HEK293 (cell line): ENCODE results near the gene SYNE1.

Experiments
- CTCF ChIP-seq: fragments of 450-650 bp; formaldehyde crosslinking; IDR thresholded peaks from 2 replicates; pipeline ENCODE4 v1.5.1; 2016; ENCODE audit warnings: missing biosample characterization, missing genetic modification characterization
- ZNF121 ChIP-seq: fragments of 450-650 bp; formaldehyde crosslinking; IDR thresholded peaks from 2 replicates; pipeline ENCODE4 v1.5.1; 2016; ENCODE audit warnings: missing biosample characterization, missing genetic modification characterization
- ZNF24 ChIP-seq: fragments of 450-650 bp; formaldehyde crosslinking; IDR thresholded peaks from 2 replicates; pipeline ENCODE4 v1.5.1; 2016; ENCODE audit warnings: missing biosample characterization, missing genetic modification characterization
- ZNF391 ChIP-seq: fragments of 450-650 bp; formaldehyde crosslinking; IDR thresholded peaks from 2 replicates; pipeline ENCODE4 v1.5.1; 2016; ENCODE audit warnings: low read depth, missing biosample characterization, missing genetic modification characterization, borderline replicate concordance
- ZNF548 ChIP-seq: fragments of 450-650 bp; formaldehyde crosslinking; IDR thresholded peaks from 2 replicates; pipeline ENCODE4 v1.5.1; 2016; ENCODE audit warnings: missing biosample characterization, missing genetic modification characterization
- ZNF580 ChIP-seq: fragments of 450-650 bp; formaldehyde crosslinking; IDR thresholded peaks from 2 replicates; pipeline ENCODE4 v1.5.1; 2016; ENCODE audit warnings: missing biosample characterization, missing genetic modification characterization
- ZNF670 ChIP-seq: fragments of 450-650 bp; formaldehyde crosslinking; IDR thresholded peaks from 2 replicates; pipeline ENCODE4 v1.5.1; 2016; ENCODE audit warnings: missing biosample characterization, missing genetic modification characterization, low read depth
- ZNF830 ChIP-seq: fragments of 450-650 bp; IDR thresholded peaks from 2 replicates; pipeline ENCODE4 v1.5.0; 2018; ENCODE audit warnings: missing biosample characterization, missing genetic modification characterization, low read depth, mild to moderate bottlenecking, moderate library complexity

- no peak for TF ChIP-seq ZNF121
- TF ChIP-seq ZNF830 (tag by site-specific recombination), result no peak
- no peak for TF ChIP-seq ZNF548 (tag by site-specific recombination)
- no peak for TF ChIP-seq CTCF (tag by site-specific recombination)
- TF ChIP-seq ZNF670, result no peak
- TF ChIP-seq ZNF391 (tag by site-specific recombination), result no peak
- no peak for TF ChIP-seq ZNF580
- TF ChIP-seq ZNF24 (tag by site-specific recombination), result no peak
Observed at GRCh38 chr6:152471456-152472265, 165.5 kb downstream of the SYNE1 start.
